Stomach (tissue), 9 donors: ENCODE results near the gene PITPNM3. TPM values are rescaled to one million over a fixed set of nuclear protein-coding genes. Genes with fewer than 3 reads are reported as not detected.
A peak's percentile ranks its signal among the peaks of the same experiment; 100 is the strongest.

Source experiments
- DNase-seq, 2 donors: peaks; one replicate each; pipeline versions ENCODE4 v3.0.0 to v3.0.0-alpha.2; 2013 to 2019
- H3K27ac ChIP-seq, 5 donors: fragments of 200-600 bp in 4 of 5; sonication (generic) in 4 of 5; one replicate each; pipeline ENCODE4 v1.5.1; 2013 to 2019; ENCODE audit warnings: mild to moderate bottlenecking in 1 of 5, moderate library complexity in 1 of 5
- H3K27me3 ChIP-seq, 3 donors: fragments of 200-600 bp; sonication (generic); one replicate each; pipeline ENCODE4 v1.5.1; 2017 to 2019; ENCODE audit warnings: mixed run types in 1 of 3
- H3K36me3 ChIP-seq, 4 donors: fragments of 200-600 bp; sonication (generic); 1 replicate in 3 of 4; 2 replicates in 1 of 4; pipeline ENCODE4 v1.5.1; 2016 to 2019
- H3K4me1 ChIP-seq, 4 donors: fragments of 200-600 bp; sonication (generic); one replicate each; pipeline ENCODE4 v1.5.1; 2016 to 2019
- H3K4me3 ChIP-seq, 4 donors: fragments of 200-600 bp; sonication (generic) in 3 of 4; one replicate each; pipeline ENCODE4 v1.5.1; 2016 to 2019; ENCODE audit warnings: mild to moderate bottlenecking in 1 of 4
- H3K9me3 ChIP-seq, 4 donors: fragments of 200-600 bp; sonication (generic); one replicate each; pipeline ENCODE4 v1.5.1; 2016 to 2019
- CTCF ChIP-seq, 7 experiments: fragments of 450-650 bp in 4 of 7; fragments of 200-600 bp in 3 of 7; sonication (generic) in 3 of 7; IDR thresholded peaks; one replicate each; pipeline ENCODE4 v1.5.1; 2016 to 2019; ENCODE audit warnings: antibody characterized with exemption in 7 of 7, control low read depth in 2 of 7, mild to moderate bottlenecking in 1 of 7
- EP300 ChIP-seq: sonication (generic); formaldehyde crosslinking; IDR thresholded peaks from one replicate; pipeline ENCODE4 v1.6.1; 2017; ENCODE audit warnings: antibody characterized with exemption
- POLR2A ChIP-seq, 4 donors: fragments of 450-650 bp; IDR thresholded peaks; one replicate each; pipeline ENCODE4 v1.6.1; 2016; ENCODE audit warnings: antibody characterized with exemption in 4 of 4, control low read depth in 2 of 4, mild to moderate bottlenecking in 1 of 4, moderate library complexity in 1 of 4
- POLR2AphosphoS5 ChIP-seq, 3 donors: sonication (generic); formaldehyde crosslinking; IDR thresholded peaks; one replicate each; pipeline ENCODE4 v1.6.1; 2016; ENCODE audit warnings: antibody characterized with exemption in 3 of 3
- WGBS, 5 donors: extraction: QIAGEN DNeasy Blood & Tissue Kit in 3 of 5; methylation state at CpG; one replicate each; pipeline versions ENCODE4 v1.1.5 to v1.1.7; 2013 to 2018; 5-methylcytosine and 5-hydroxymethylcytosine counted together
- intact Hi-C: fragments of 100-400 bp; cut with DNase I; formaldehyde crosslinking; loops from one replicate; pipeline ENCODE4 v1.15.1; 2023; ENCODE audit warnings: low total_unique reads
- polyA plus RNA-seq, 3 donors: library from polyadenylated mRNA; stranded (reverse); fragments of 200-250 nt; gene quantifications; one replicate each; pipeline ENCODE4 v1.2.3, GENCODE V29; 2013
- total RNA-seq, 5 donors: library from RNA; depleted of rRNA; stranded (reverse); fragments of >200 nt; gene quantifications; one replicate each; pipeline versions ENCODE4 v1.1.0 to v1.2.3, GENCODE V29; 2014 to 2016
- donor health status: healthy with polysubstance abuse.
- donor health status: Bipolar disorder and iron deficiency.
- donor health status: healthy.

Gene PITPNM3
- total and polyA plus RNA-seq, 8 donors, result 1.1 to 19.3 (median 5.8) TPM

GRCh38 chr17:6578491-6578890, 22.1 kb upstream of the PITPNM3 start:
- peaks cover 0 to 62% (median 59%) of the 10 kb centered on the region in 4 donors for H3K36me3 ChIP-seq
- no peak overlapping the region for H3K4me3 ChIP-seq
- H3K27ac ChIP-seq, result no peak overlapping the region
- H3K27me3 ChIP-seq, result no peaks in the 10 kb centered on the region
- DNase-seq, result no peak
- no peaks in the 10 kb centered on the region for H3K9me3 ChIP-seq
- TF ChIP-seq POLR2AphosphoS5 (IDR thresholded peaks at IDR 0.05) (no peak), POLR2A (IDR thresholded peaks at IDR 0.05) (no peak), EP300 (no peak), CTCF (IDR thresholded peaks at IDR 0.05) (no peak)
- peaks cover 0 to 16% (median 7%) of the 10 kb centered on the region in 4 donors for H3K4me1 ChIP-seq
- intact Hi-C loops, result no loop called here
- WGBS, 5 donors, result 77 to 97% (median 79%) methylated on average over 6 of the region's 6 CpGs

GRCh38 chr17:6577686-6578263, 21.4 kb upstream of the PITPNM3 start:
- H3K27ac ChIP-seq, result no peak overlapping the region
- no peaks in the 10 kb centered on the region for H3K9me3 ChIP-seq
- DNase-seq, result no peak
- H3K27me3 ChIP-seq, result no peaks in the 10 kb centered on the region
- 86 to 91% (median 90%) methylated on average over 7 of the region's 7 CpGs for WGBS, 5 donors
- H3K4me1 ChIP-seq, result peaks cover 0 to 16% (median 7%) of the 10 kb centered on the region in 4 donors
- no peak overlapping the region for H3K4me3 ChIP-seq
- TF ChIP-seq EP300 (no peak), CTCF (IDR thresholded peaks at IDR 0.05) (no peak), POLR2A (IDR thresholded peaks at IDR 0.05) (no peak), POLR2AphosphoS5 (IDR thresholded peaks at IDR 0.05) (no peak)
- peaks cover 0 to 58% (median 53%) of the 10 kb centered on the region in 4 donors for H3K36me3 ChIP-seq
- intact Hi-C loops, result no loop called here

GRCh38 chr17:6576038-6576785, 19.9 kb upstream of the PITPNM3 start:
- Histone ChIP-seq H3K27ac (peak overlapping the region in 1 of 5 donors; percentile 57), H3K27me3 (no peaks in the 10 kb centered on the region), H3K36me3 (peaks cover 0 to 43% (median 39%) of the 10 kb centered on the region in 4 donors), H3K4me3 (no peak overlapping the region), H3K9me3 (no peaks in the 10 kb centered on the region), H3K4me1 (peaks cover 0 to 16% (median 7%) of the 10 kb centered on the region in 4 donors)
- TF ChIP-seq POLR2A (IDR thresholded peaks at IDR 0.05) (no peak), CTCF (IDR thresholded peaks at IDR 0.05) (no peak), POLR2AphosphoS5 (IDR thresholded peaks at IDR 0.05) (no peak), EP300 (no peak)
- no peak for DNase-seq
- intact Hi-C loops, result no loop called here
- WGBS, 5 donors, result 81 to 90% (median 86%) methylated on average over 6 to 7 of the region's 7 CpGs

GRCh38 chr17:6575596-6575988, 19.2 kb upstream of the PITPNM3 start:
- Histone ChIP-seq H3K4me1 (peaks cover 0 to 16% (median 7%) of the 10 kb centered on the region in 4 donors), H3K36me3 (peaks cover 0 to 41% (median 37%) of the 10 kb centered on the region in 4 donors), H3K9me3 (no peaks in the 10 kb centered on the region), H3K4me3 (no peak overlapping the region), H3K27me3 (no peaks in the 10 kb centered on the region), H3K27ac (peak overlapping the region in 3 of 5 donors; percentile 0 to 57 (median 7))
- WGBS, 5 donors, result 73 to 80% (median 78%) methylated on average over 5 of the region's 5 CpGs
- TF ChIP-seq POLR2AphosphoS5 (IDR thresholded peaks at IDR 0.05) (no peak), POLR2A (IDR thresholded peaks at IDR 0.05) (no peak), CTCF (IDR thresholded peaks at IDR 0.05) (no peak), EP300 (no peak)
- intact Hi-C loops, result no loop called here
- DNase-seq, result no peak
